Neural cell (in vitro differentiated cells): ENCODE results near the gene CHURC1. TPM values are rescaled to one million over a fixed set of nuclear protein-coding genes. Genes with fewer than 3 reads are reported as not detected.

Experiments
- H2AFZ ChIP-seq: fragments of 200-600, 300-800 bp; sonication (generic), shearing (Covaris generic); 2 replicates; pipeline ENCODE4 v1.6.0; 2014; ENCODE audit warnings: low read depth, mild to moderate bottlenecking, antibody characterized with exemption, low read length, moderate library complexity
- H3F3A ChIP-seq: fragments of 200-600 bp; shearing (Covaris generic); 2 replicates; pipeline ENCODE4 v1.6.1; 2016; ENCODE audit warnings: mild to moderate bottlenecking, moderate library complexity, mixed read lengths, antibody characterized with exemption, low read length; ENCODE audit not compliant: insufficient read depth, poor library complexity, severe bottlenecking
- H3K27ac ChIP-seq: fragments of 200-600, 300-800 bp; sonication (generic), shearing (Covaris generic); 2 replicates; pipeline ENCODE4 v1.5.1; 2014; ENCODE audit warnings: mild to moderate bottlenecking, low read length, moderate library complexity
- H3K27me3 ChIP-seq: fragments of 300-800, 200-600 bp; sonication (generic), shearing (Covaris generic); 2 replicates; pipeline ENCODE4 v1.6.0; 2014; ENCODE audit warnings: mild to moderate bottlenecking, low read depth, low read length, moderate library complexity; ENCODE audit not compliant: insufficient read depth
- H3K36me3 ChIP-seq: fragments of 300-800, 200-600 bp; sonication (generic), shearing (Covaris generic); 2 replicates; pipeline ENCODE4 v1.5.1; 2014; ENCODE audit warnings: mild to moderate bottlenecking, antibody characterized with exemption, low read length, moderate library complexity; ENCODE audit not compliant: insufficient read depth
- H3K4me2 ChIP-seq: fragments of 300-800, 200-600 bp; sonication (generic), shearing (Covaris generic); 2 replicates; pipeline ENCODE4 v1.6.0; 2014; ENCODE audit warnings: mild to moderate bottlenecking, low read length
- H3K4me3 ChIP-seq: fragments of 300-800, 200-600 bp; sonication (generic), shearing (Covaris generic); 2 replicates; pipeline ENCODE4 v1.5.1; 2014; ENCODE audit warnings: mild to moderate bottlenecking, low read length, moderate library complexity
- H3K79me2 ChIP-seq: fragments of 200-600 bp; shearing (Covaris generic); replicated peaks from 2 replicates; pipeline ENCODE4 v1.6.0; 2014; ENCODE audit warnings: mild to moderate bottlenecking, low read length, moderate library complexity; ENCODE audit not compliant: insufficient read depth
- H3K9ac ChIP-seq: fragments of 300-800, 200-600 bp; sonication (generic), shearing (Covaris generic); 2 replicates; pipeline ENCODE4 v1.6.1; 2016; ENCODE audit warnings: mild to moderate bottlenecking, low read length, mixed read lengths
- H3K9me2 ChIP-seq: fragments of 200-600 bp; shearing (Covaris generic); 2 replicates; pipeline ENCODE4 v1.6.1; 2016; ENCODE audit warnings: mild to moderate bottlenecking, low read length, mixed read lengths; ENCODE audit not compliant: insufficient read depth
- H3K9me3 ChIP-seq: fragments of 200-600, 300-800 bp; sonication (generic), shearing (Covaris generic); 2 replicates; pipeline ENCODE4 v1.6.1; 2016; ENCODE audit warnings: mild to moderate bottlenecking, mixed run types, low read length, moderate library complexity, mixed read lengths
- H4K20me1 ChIP-seq: fragments of 200-600 bp; shearing (Covaris generic); 2 replicates; pipeline ENCODE4 v1.6.1; 2016; ENCODE audit warnings: mild to moderate bottlenecking, mixed run types; ENCODE audit not compliant: insufficient read depth
- CTCF ChIP-seq: fragments of 450-650 bp; IDR thresholded peaks from 2 replicates; pipeline ENCODE4 v1.5.1; 2014; ENCODE audit warnings: antibody characterized with exemption, mild to moderate bottlenecking, moderate library complexity; ENCODE audit not compliant: poor library complexity, severe bottlenecking
- EP300 ChIP-seq: fragments of 450-650 bp; conservative IDR thresholded peaks from 2 replicates; pipeline ENCODE4 v1.6.1; 2014; ENCODE audit warnings: antibody characterized with exemption, mild to moderate bottlenecking, moderate library complexity; ENCODE audit not compliant: poor library complexity, severe bottlenecking
- EZH2 ChIP-seq: fragments of 200-600, 300-800 bp; shearing (Covaris generic), sonication (generic); IDR thresholded peaks from 2 replicates; pipeline ENCODE4 v1.6.1; 2014; ENCODE audit warnings: antibody characterized with exemption, low read length, borderline replicate concordance, mild to moderate bottlenecking; ENCODE audit not compliant: insufficient read depth, poor library complexity, severe bottlenecking
- MXI1 ChIP-seq: fragments of 450-650 bp; conservative IDR thresholded peaks from 2 replicates; pipeline ENCODE4 v1.6.1; 2014; ENCODE audit warnings: antibody characterized with exemption, mild to moderate bottlenecking; ENCODE audit not compliant: poor library complexity, severe bottlenecking
- POLR2AphosphoS5 ChIP-seq: IDR thresholded peaks from 2 replicates; pipeline ENCODE4 v1.6.1; 2012
- RAD21 ChIP-seq: fragments of 450-650 bp; conservative IDR thresholded peaks from 2 replicates; pipeline ENCODE4 v1.6.1; 2014; ENCODE audit warnings: antibody characterized with exemption, mild to moderate bottlenecking, moderate library complexity
- REST ChIP-seq: IDR thresholded peaks from 2 replicates; pipeline ENCODE4 v1.6.1; 2012; ENCODE audit warnings: borderline replicate concordance
- SMC3 ChIP-seq: fragments of 450-650 bp; conservative IDR thresholded peaks from 2 replicates; pipeline ENCODE4 v1.6.1; 2014; ENCODE audit warnings: antibody characterized with exemption, mild to moderate bottlenecking, moderate library complexity; ENCODE audit not compliant: poor library complexity
- TAF1 ChIP-seq: IDR thresholded peaks from 2 replicates; pipeline ENCODE4 v1.6.1; 2012; ENCODE audit warnings: low read depth
- polyA plus RNA-seq: library from polyadenylated mRNA; depleted of rRNA; stranded (reverse); fragments of >200 nt; gene quantifications from 2 replicates; pipeline ENCODE4 v1.2.3, GENCODE V29; 2014

CHURC1 gene
- polyA plus RNA-seq, 1 donor from 2014 or later, result 69.5 TPM

GRCh38 chr14:64938972-64939816 lies 24.9 kb downstream of the CHURC1 start:
- Histone ChIP-seq H3K9me2 (no peaks in the 10 kb centered on the region), H3K9ac (no peak overlapping the region), H4K20me1 (no peaks in the 10 kb centered on the region), H3K36me3 (no peaks in the 10 kb centered on the region), H3K4me2 (no peak overlapping the region), H3F3A (no peaks in the 10 kb centered on the region), H3K9me3 (no peaks in the 10 kb centered on the region), H3K4me3 (no peak overlapping the region), H3K79me2 (no peaks in the 10 kb centered on the region), H2AFZ (no peak overlapping the region), H3K27ac (no peak overlapping the region), H3K27me3 (no peaks in the 10 kb centered on the region)
- TF ChIP-seq EP300, result no peak

GRCh38 chr14:64939817-64940190 lies 25.5 kb downstream of the CHURC1 start:
- Histone ChIP-seq H3K9ac (no peak overlapping the region), H3K9me2 (no peaks in the 10 kb centered on the region), H3K27ac (no peak overlapping the region), H3K27me3 (no peaks in the 10 kb centered on the region), H3F3A (no peaks in the 10 kb centered on the region), H2AFZ (no peak overlapping the region), H3K79me2 (no peaks in the 10 kb centered on the region), H3K4me2 (no peak overlapping the region), H3K9me3 (no peaks in the 10 kb centered on the region), H3K4me3 (no peak overlapping the region), H4K20me1 (no peaks in the 10 kb centered on the region), H3K36me3 (no peaks in the 10 kb centered on the region)
- TF ChIP-seq RAD21, result no peak
- TF ChIP-seq MXI1, result no peak
- TF ChIP-seq REST, result no peak
- no peak for TF ChIP-seq POLR2AphosphoS5
- no peak for TF ChIP-seq TAF1
- TF ChIP-seq CTCF, result no peak
- TF ChIP-seq EP300, result no peak
- TF ChIP-seq EZH2, result no peak
- TF ChIP-seq SMC3, result no peak
